GM21576 (cell line): ENCODE data around the gene CSH2.
"Not testable (repeated sequence)": the region's sequence is repeated elsewhere in the genome, so short reads cannot be mapped to it uniquely, and the experiment has no call there.

Source experiments
- ATAC-seq: cut with Tn5 transposase; IDR thresholded peaks from one replicate; pipeline ENCODE4 v1.9.1; 2021; ENCODE audit warnings: mild to moderate bottlenecking, moderate library complexity; ENCODE audit not compliant: unreplicated experiment

Gene CSH2

DNA sequence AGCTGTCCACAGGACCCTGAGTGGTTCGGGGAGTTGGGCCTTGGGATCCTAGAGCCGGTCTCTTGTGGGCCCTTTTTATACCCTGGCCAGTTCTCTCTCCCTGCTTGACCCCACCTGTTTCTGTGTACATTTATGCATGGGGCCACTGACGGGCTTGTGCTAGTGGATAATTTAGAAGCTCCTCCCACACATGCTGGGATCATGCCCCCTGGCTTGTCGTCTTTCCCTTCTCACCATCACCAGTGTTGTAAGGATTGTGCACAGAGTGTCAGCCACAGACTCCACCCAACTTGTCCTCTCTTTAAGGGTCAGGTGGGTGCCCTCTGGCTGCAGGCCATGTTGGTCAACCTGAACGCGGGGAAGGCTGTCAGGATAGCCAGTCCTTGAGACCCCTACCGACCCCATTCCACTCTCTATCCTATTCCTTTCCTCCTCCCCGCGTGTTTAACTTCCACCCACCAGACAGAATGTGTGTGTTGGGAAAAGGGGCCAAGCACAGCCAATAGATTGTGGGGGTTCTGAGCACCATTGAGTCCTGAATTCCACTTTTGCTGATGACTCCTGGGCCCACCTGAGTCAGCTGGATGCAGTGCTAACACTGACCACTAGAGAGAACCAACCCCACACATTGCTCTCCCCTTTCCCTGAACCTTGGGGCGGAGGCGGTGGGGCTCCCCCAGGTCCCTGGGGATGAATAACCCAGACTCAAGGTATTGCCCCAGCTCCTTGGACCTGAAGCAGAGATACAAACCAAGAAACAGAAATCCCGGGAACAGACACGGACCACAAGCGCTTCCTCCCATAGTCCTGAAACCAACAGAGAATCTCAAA is 23.3 kb upstream of the CSH2 start, which contains the start of gene CSH1:
Gene CSH1 (minus strand): TSS at position 51 of the 831 bp plus-strand sequence. CDS start 63 bp downstream, outside the sequence.
- ATAC-seq, result not testable (repeated sequence)

DNA sequence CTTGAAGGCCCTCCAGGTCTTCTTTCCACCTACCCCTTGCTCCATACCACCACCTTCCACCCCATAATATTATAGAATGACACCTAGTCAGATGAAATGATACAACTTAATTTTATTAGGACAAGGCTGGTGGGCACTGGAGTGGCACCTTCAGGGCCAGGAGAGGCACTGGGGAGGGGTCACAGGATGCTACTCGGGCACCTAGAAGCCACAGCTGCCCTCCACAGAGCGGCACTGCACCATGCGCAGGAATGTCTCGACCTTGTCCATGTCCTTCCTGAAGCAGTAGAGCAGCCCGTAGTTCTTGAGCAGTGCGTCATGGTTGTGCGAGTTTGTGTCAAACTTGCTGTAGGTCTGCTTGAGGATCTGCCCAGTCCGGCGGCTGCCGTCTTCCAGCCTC is 21.3 kb upstream of the CSH2 start:
- ATAC-seq, result not testable (repeated sequence)

DNA sequence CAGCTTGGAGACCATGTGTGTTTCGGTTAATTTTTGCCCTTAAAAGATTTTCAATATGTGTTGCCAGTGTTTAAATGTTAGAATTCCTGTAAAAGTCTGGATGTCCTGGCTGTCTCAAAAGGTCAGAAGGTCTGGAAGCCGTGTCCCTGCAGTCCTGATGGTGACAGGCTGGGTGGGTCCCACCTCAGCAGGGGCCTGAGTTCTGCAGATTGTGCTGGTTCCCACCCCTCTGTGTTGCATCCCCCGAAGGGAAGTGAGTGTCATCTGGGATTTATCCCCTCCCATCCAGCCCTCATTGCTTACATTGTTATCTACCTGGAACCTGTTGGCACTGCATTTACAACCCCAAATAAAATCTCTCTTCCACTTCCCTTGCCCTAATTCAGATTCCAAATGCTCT is 20.5 kb upstream of the CSH2 start:
- not testable (repeated sequence) for ATAC-seq

DNA sequence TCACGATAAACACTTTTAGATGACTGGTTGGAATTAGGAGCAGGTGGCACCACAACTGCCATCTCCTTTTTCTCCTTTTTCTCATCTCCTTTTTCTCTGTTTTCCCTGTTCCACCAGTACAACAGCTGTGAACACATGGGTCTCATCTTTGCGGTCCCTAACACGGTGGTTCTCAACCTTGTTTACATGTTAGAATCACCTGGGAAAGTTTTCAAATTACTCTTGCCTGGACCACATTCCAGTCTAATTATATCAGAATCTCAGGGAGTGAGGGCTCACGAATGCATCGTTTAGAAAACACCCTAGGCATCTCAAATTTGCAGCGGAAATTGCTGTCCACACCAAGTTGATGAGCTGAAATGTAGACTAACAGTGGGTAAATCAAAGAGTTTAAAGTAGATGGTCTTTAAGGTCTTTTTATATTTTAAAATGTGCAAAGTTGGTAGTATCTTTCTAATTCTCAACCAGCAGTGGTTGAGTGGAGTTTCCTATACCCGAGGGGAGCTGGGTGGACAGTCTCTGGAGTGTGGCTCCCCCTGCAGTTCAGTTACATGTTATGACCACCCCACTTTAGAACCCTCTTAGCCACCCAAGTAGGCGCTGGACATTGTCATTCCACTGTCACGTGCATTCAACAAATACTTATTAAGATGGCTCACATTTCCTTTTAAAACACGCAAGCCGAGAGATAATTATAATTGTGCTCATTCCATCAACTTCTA is 19.0 kb upstream of the CSH2 start:
- ATAC-seq, result not testable (repeated sequence)

DNA sequence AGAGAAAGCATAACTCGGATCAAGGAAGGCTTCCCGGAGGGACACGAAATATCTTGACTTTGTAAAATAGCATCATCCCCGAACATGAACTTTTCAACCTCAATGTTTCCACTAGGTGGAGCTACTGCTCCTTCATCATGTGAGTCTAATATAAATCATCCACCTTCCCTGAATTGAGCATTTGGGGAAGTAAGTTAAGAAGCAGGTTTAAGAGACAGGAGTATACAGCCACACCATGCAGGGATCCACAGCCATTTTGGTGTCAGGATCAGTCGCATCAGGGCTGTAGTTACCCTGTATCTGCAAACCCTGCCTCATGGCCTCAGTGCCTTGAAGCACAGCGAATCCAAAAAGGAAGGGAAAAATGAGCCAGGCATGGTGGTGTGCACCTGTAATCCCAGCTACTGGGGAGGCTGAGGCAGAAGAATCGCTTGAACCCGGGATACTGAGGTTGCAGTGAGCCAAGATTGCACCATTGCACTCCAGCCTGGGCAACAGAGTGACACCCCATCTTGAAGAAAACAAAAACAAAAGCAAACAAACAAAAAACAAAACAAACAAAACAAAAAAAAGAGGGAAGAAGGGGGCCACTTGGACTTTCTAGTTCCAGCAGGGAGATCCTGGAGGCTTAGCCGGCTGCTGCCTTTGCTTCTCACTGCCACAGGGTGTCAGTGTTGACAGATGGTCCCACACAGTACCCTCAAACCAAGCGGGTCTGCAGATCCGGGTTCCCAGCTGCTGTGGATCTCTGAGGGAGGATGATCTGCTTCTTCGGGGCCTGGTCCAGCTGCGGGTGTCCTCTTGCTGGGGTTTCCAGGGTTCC is 15.8 kb upstream of the CSH2 start:
- not testable (repeated sequence) for ATAC-seq

DNA sequence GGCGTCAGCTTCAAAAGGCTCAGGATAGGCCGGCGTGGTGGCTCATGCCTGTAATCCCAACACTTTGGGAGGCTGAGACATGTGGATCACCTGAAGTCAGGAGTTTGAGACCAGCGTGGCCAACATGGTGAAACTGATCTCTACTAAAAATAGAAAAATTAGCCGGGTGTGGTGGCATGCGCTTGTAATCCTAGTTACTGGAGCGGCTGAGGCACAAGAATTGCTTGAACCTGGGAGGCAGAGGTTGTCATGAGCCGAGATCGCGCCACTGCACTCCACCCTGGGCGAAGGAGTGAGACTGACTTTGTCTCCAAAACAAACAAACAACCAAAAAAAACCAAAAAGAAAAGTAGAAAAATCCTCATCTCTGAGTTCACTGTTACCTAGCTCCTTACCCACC is 11.6 kb upstream of the CSH2 start:
- ATAC-seq, result not testable (repeated sequence)

DNA sequence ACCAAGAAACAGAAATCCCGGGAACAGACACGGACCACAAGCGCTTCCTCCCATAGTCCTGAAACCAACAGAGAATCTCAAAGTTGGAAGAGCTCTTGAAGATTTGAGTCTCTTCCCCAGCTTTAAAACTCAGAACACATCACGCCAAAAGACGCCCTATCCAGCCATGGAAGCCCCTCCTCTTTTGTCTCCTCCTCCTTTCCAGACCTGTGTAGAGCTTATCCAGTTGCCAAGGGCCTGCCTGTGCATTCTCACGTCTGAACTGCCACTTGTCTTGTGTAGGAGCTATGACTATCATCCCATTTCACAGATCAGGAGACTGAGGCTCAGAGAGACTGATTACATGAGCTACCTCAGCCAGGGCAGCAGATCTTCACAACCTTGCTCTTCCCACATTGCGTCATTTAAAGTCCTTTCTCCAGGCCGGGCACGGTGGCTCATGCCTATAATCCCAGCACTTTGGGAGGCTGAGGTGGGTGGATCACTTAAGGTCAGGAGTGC is 9.2 kb upstream of the CSH2 start:
- not testable (repeated sequence) for ATAC-seq

DNA sequence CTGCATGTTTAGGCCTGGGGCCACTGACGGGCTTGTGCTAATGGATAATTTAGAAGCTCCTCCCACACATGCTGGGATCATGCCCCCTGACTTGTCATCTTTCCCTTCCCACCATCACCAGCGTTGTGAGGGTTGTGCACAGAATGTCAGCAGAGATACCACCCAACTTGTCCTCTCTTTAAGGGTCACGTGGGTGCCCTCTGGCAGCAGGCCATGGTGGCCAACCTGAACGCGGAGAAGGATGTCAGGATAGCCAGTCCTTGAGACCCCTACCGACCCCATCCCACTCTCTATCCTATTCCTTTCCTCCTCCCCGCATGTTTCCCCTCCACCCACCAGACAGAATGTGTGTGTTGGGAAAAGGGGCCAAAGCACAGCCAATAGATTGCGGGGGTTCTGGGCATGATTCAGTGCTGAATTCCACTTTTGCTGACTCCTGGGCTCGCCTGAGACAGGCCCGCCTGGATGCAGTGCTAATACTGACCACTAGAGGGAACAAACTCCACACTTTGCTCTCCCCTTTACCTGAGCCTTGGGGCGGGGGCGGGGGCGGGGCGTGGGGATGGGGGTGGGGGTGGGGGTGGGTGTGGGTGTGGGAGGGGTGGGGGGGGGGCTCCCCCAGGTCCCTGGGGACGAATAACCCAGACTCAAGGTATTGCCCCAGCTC is 8.6 kb upstream of the CSH2 start, which contains the start of gene GH2:
Gene GH2 (minus strand): TSS at position 10 of the 667 bp plus-strand sequence. CDS start 143 bp downstream, outside the sequence.
- no peak for ATAC-seq

DNA sequence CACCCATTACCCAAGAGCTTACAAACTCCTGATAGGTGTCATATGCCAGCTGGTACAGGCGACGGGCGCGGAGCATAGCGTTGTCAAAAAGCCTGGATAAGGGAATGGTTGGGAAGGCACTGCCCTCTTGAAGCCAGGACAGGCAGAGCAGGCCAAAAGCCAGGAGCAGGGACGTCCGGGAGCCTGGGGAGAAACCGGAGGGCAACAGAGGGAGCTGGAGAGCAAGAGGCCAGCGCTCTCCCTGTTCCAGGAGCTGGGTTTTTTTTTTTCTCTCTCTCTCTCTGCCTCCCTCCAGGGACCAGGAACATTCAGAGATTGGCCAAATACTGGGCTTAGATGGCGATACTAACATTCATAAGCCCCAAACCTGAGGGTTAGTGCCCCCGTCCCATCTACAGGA is 7.9 kb upstream of the CSH2 start:
- ATAC-seq, result not testable (repeated sequence)

DNA sequence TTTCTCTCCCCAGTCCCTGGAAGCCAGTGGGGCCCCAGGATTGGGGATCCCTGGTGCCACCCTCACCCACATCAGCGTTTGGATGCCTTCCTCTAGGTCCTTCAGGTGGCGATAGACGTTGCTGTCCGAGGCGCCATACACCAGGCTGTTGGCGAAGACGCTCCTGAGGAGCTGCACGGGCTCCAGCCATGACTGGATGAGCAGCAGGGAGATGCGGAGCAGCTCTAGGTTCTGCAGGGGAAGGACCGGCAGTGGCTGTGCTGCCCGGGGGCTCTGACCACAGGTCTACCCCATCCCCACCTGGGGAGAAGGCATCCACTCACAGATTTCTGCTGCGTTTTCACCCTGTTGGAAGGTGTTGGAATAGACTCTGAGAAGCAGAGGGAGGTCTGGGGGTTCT is 7.2 kb upstream of the CSH2 start:
- no peak for ATAC-seq

DNA sequence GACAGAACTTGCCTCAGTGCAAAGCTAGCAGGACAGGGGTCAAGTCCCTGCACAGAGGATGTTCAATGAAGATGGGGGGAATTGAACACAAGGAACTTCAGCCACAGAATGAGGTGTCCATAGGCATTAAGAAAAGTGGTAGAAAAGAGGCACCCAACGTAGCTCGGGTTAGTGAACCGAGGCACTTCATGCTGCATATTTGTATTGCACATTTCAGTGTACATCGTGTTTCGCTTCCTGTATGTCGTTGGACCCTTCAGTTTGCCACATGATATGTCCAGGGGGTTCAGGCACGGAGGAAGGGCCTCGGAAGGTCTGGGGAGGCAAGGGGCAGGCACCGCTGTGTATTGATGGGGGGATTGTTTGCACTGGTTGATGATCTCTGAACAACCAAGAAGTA is 4.9 kb upstream of the CSH2 start:
- not testable (repeated sequence) for ATAC-seq

DNA sequence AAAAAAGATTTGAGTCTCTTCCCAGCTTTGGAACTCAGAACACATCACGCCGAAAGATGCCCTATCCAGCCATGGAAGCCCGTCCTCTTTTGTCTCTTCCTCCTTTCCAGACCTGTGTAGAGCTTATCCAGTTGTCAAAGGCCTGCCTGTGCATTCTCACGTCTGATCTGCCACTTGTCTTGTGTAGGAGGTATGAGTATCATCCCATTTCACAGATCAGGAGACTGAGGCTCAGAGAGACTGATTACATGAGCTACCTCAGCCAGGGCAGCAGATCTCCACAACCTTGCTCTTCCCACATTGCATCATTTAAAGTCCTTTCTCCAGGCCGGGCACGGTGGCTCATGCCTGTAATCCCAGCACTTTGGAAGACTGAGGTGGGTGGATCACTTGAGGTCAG is 1.2 kb upstream of the CSH2 start:
- not testable (repeated sequence) for ATAC-seq

DNA sequence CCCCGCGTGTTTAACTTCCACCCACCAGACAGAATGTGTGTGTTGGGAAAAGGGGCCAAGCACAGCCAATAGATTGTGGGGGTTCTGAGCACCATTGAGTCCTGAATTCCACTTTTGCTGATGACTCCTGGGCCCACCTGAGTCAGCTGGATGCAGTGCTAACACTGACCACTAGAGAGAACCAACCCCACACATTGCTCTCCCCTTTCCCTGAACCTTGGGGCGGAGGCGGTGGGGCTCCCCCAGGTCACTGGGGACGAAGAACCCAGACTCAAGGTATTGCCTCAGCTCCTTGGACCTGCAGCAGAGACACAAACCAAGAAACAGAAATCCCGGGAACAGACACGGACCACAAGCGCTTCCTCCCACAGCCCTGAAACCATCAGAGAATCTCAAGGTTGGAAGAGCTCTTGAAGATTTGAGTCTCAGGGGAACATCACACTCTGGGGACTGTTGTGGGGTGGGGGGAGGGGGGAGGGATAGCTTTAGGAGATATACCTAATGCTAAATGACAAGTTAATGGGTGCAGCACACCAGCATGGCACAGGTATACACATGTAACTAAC is 667 bp upstream of the CSH2 start:
- ATAC-seq, result not testable (repeated sequence)

DNA sequence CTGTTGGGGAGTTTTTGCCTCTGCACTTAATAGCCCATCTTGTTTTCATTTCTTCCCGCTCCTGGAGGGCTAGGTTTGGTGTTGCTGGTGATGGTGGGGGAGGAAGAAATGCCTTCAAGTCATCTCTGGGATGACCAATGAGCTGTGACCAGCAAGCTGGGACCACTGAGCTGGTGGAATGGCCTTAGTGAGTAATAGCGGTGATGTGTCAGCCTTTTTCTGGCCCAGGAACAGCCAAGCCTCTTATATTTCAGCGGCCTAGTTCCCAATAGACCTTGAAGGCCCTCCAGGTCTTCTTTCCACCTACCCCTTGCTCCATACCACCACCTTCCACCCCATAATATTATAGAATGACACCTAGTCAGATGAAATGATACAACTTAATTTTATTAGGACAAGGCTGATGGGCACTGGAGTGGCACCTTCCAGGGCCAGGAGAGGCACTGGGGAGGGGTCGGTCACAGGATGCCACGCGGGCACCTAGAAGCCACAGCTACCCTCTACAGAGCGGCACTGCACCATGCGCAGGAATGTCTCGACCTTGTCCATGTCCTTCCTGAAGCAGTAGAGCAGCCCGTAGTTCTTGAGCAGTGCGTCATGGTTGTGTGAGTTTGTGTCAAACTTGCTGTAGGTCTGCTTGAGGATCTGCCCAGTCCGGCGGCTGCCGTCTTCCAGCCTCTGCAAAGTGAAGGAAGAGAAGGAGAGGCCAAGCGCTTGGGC is 1.7 kb downstream of the CSH2 start:
- ATAC-seq, result not testable (repeated sequence)

DNA sequence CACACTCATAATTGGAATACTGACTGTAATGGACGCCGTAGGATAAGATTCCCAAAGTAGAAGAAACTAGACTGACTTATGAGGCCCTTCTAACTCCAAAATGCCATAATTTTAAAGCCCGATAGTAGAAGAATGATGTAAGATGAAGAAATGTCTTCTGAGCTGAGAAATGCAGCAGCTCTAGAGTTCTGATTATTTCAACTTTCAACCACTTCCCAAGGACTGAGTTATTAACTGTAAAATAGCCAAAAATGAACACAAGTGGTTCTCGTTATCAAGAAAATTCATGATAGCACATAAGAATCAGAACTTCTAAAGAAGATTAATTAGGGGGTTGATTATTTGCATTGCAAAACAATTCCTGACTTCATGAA is 3.2 kb downstream of the CSH2 start:
- not testable (repeated sequence) for ATAC-seq

DNA sequence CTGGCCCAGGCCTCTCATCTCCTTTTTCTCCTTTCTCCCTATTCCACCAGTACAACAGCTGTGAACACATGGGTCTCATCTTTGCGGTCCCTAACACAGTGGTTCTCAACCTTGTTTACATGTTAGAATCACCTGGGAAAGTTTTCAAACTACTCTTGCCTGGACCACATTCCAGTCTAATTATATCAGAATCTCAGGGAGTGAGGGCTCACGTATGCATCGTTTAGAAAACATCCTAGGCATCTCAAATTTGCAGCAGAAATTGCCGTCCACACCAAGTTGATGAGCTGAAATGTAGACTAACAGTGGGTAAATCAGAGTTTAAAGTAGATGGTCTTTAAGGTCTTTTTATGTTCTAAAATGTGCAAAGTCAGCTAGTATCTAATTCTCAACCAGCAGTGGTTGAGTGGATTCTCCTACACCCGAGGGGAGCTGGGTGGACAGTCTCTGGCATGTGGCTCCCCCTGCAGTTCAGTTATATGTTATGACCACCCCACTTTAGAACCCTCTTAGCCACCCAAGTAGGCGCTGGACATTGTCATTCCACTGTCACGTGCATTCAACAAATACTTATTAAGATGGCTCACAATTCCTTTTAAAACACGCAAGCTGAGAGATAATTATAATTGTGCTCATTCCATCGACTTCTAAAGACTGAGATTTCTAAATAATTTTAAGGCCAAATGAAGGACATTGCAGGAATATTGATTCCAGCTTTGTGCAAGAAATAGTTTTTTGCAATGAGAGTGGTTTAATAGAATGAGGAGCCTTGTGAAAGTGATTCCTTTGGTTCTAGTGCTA is 3.8 kb downstream of the CSH2 start:
- ATAC-seq, result not testable (repeated sequence)

DNA sequence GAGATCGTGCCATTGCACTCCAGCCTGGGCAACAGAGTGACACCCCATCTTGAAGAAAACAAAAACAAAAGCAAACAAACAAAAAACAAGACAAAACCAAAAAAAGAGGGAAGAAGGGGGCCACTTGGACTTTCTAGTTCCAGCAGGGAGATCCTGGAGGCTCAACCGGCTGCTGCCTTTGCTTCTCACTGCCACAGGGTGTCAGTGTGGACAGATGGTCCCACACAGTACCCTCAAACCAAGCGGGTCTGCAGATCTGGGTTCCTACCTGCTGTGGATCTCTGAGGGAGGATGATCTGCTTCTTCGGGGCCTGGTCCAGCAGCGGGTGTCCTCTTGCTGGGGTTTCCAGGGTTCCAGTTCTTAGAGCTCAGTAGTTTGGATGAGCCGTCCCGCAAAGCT is 6.9 kb downstream of the CSH2 start:
- not testable (repeated sequence) for ATAC-seq

DNA sequence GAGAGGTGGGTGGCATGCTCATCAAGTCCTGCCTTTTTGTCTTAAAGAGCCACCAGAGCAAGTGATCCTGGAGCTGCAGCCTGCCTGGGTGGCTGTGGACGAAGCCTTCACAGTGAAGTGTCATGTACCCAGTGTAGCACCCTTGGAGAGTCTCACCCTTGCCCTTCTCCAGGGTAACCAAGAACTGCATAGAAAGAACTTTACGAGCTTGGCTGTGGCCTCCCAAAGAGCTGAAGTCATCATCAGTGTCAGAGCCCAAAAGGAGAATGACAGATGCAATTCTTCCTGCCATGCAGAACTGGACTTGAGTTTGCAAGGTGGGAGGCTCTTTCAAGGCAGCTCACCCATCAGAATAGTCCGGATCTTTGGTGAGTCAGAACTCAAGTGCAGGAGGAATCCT is 14.2 kb downstream of the CSH2 start:
- no peak for ATAC-seq
